ENCODE measurements around the gene SPTLC3. TPM values are rescaled to one million over a fixed set of nuclear protein-coding genes. Genes with fewer than 3 reads are reported as not detected.

SPTLC3 gene
- total and polyA plus RNA-seq, 2 of the 13 experiments (the other 11 are each of a cell fraction or from before 2014, with no cell fraction given): 20.5 to 95.6 TPM

- no peak overlapping the region for H3K9ac ChIP-seq (ENCODE audit: insufficient read depth, low read depth, low read length)
- no peaks in the 10 kb centered on the region for H3K36me3 ChIP-seq (replicated peaks in 1 of 2; ENCODE audit: control insufficient read depth in 1 of 2, insufficient read depth in 2 of 2, low read length in 2 of 2)
- CTCF ChIA-PET (ENCODE audit: low intra/inter-chr PET ratio, low total read pairs): no interaction called here
- no peak overlapping the region for H3K27ac ChIP-seq (ENCODE audit: extremely low read length, insufficient read depth, low read length)
- intact Hi-C loops (cut with micrococcal nuclease; ENCODE audit: unreplicated experiment): no loop called here
- no peak overlapping the region for H3K4me3 ChIP-seq (replicated peaks in 1 of 3; ENCODE audit: insufficient read depth in 1 of 3, low read depth in 2 of 3, low read length in 3 of 3)
- WGBS (ENCODE audit: low lambda C conversion rate): 96% methylated on average over 3 of the region's 3 CpGs
- no peaks in the 10 kb centered on the region for H3K79me2 ChIP-seq (ENCODE audit: insufficient read depth, low read length)
- ATAC-seq (no peak), FAIRE-seq (no peak), DNase-seq (ENCODE audit: low spot score) (no peak)
- H3K4me1 ChIP-seq (ENCODE audit: insufficient read depth, low read length): peaks cover 21% of the 10 kb centered on the region
- H4K20me1 ChIP-seq (ENCODE audit: insufficient read depth, low read length): no peaks in the 10 kb centered on the region
- in situ Hi-C loops (cut with HindIII; ENCODE audit: extremely low pct_ligation_motif_present, low pct_unique_long_range_greater_than_20kb): no loop called here
- BruUV-seq (replicated peaks): no TSS peak
- no peaks in the 10 kb centered on the region for H3K9me3 ChIP-seq (ENCODE audit: low read length)
- H3K4me2 ChIP-seq (ENCODE audit: low read depth, low read length): no peak overlapping the region
- POLR2A ChIA-PET: interaction anchor here (0.7 kb wide), 1 partner anchor 10 kb away, joined by 3 read pairs; no protein-coding TSS in a partner anchor
- H3K27me3 ChIP-seq (ENCODE audit: control insufficient read depth in 1 of 2, insufficient read depth in 2 of 2, low read length in 2 of 2): no peaks in the 10 kb centered on the region
- H2AFZ ChIP-seq (ENCODE audit: low read length): no peak overlapping the region
- no peak for TF ChIP-seq ZNF274 (CRISPR knock-in tag; IDR thresholded peaks at IDR 0.05)
- no peak for TF ChIP-seq TERF1 (CRISPR knock-in tag; IDR thresholded peaks at IDR 0.05)
Measured at GRCh38 chr20:12989586-12990115, 19.1 kb upstream of the SPTLC3 start.

- no peak overlapping the region for H3K4me2 ChIP-seq (ENCODE audit: low read depth, low read length)
- H3K9ac ChIP-seq (ENCODE audit: insufficient read depth, low read depth, low read length): no peak overlapping the region
- H3K27me3 ChIP-seq (ENCODE audit: control insufficient read depth in 1 of 2, insufficient read depth in 2 of 2, low read length in 2 of 2): no peaks in the 10 kb centered on the region
- 96% methylated on average over 2 of the region's 2 CpGs for WGBS (ENCODE audit: low lambda C conversion rate)
- ChIA-PET POLR2A (no interaction called here), CTCF (ENCODE audit: low intra/inter-chr PET ratio, low total read pairs) (no interaction called here)
- DNase-seq (ENCODE audit: low spot score) (no peak), ATAC-seq (no peak), FAIRE-seq (no peak)
- no peak overlapping the region for H2AFZ ChIP-seq (ENCODE audit: low read length)
- H3K27ac ChIP-seq (ENCODE audit: extremely low read length, insufficient read depth, low read length): no peak overlapping the region
- no peaks in the 10 kb centered on the region for H3K9me3 ChIP-seq (ENCODE audit: low read length)
- BruUV-seq (replicated peaks): no TSS peak
- H4K20me1 ChIP-seq (ENCODE audit: insufficient read depth, low read length): no peaks in the 10 kb centered on the region
- H3K36me3 ChIP-seq (replicated peaks in 1 of 2; ENCODE audit: control insufficient read depth in 1 of 2, insufficient read depth in 2 of 2, low read length in 2 of 2): no peaks in the 10 kb centered on the region
- in situ Hi-C loops (cut with HindIII; ENCODE audit: extremely low pct_ligation_motif_present, low pct_unique_long_range_greater_than_20kb) (no loop called here), intact Hi-C loops (cut with micrococcal nuclease; ENCODE audit: unreplicated experiment) (no loop called here)
- peaks cover 46% of the 10 kb centered on the region for H3K4me1 ChIP-seq (ENCODE audit: insufficient read depth, low read length)
- H3K4me3 ChIP-seq (replicated peaks in 1 of 3; ENCODE audit: insufficient read depth in 1 of 3, low read depth in 2 of 3, low read length in 3 of 3): no peak overlapping the region
- H3K79me2 ChIP-seq (ENCODE audit: insufficient read depth, low read length): no peaks in the 10 kb centered on the region
- TF ChIP-seq ZNF790 (CRISPR knock-in tag; IDR thresholded peaks at IDR 0.05; ENCODE audit: borderline replicate concordance) (no peak), HOXA5 (CRISPR knock-in tag; IDR thresholded peaks at IDR 0.05) (no peak), REST (IDR thresholded peaks at IDR 0.05; ENCODE audit: borderline replicate concordance in 1 of 2, low read depth in 1 of 2, low read length in 2 of 2) (no peak), ZFP36L2 (CRISPR knock-in tag; IDR thresholded peaks at IDR 0.05) (no peak), ZC3H4 (CRISPR knock-in tag; IDR thresholded peaks at IDR 0.05; ENCODE audit: borderline replicate concordance) (no peak), MAFF (IDR thresholded peaks at IDR 0.05; ENCODE audit: low read depth, low read length) (peak; percentile 55), SMAD1 (CRISPR knock-in tag; IDR thresholded peaks at IDR 0.05; ENCODE audit: borderline replicate concordance, low read depth) (no peak), GLMP (CRISPR knock-in tag; IDR thresholded peaks at IDR 0.05; ENCODE audit: borderline replicate concordance) (no peak), MIER2 (CRISPR knock-in tag; IDR thresholded peaks at IDR 0.05) (no peak), MAFK (conservative IDR thresholded peaks at IDR 0.05 in 1 of 2, IDR thresholded peaks at IDR 0.05 in 1 of 2; ENCODE audit: low read length in 2 of 2) (peak; percentile 83 to 84)
Measured at GRCh38 chr20:12997128-12997655, 11.6 kb upstream of the SPTLC3 start.
